ENCODE measurements around the gene LSM3. TPM values are rescaled to one million over a fixed set of nuclear protein-coding genes. Genes with fewer than 3 reads are reported as not detected.

LSM3 gene
- total RNA-seq, 1 experiment from 2014 or later, result 11.9 TPM

GRCh38 chr3:14162178-14162577, 16.4 kb upstream of the LSM3 start:
- ATAC-seq, result no peak
- BruUV-seq (replicated peaks), result no TSS peak
- H3K4me1 ChIP-seq (ENCODE audit: control insufficient read depth, insufficient read depth, low read length), result no peaks in the 10 kb centered on the region
- POLR2A ChIA-PET, result no interaction called here
- H3K9me3 ChIP-seq (ENCODE audit: control insufficient read depth, insufficient read depth, low read depth, low read length), result no peaks in the 10 kb centered on the region; the same call in 1 of the 2 replicates
- no peak for DNase-seq (ENCODE audit: low read depth, low spot score)
- no peak overlapping the region for H3K4me3 ChIP-seq (ENCODE audit: low read depth in 2 of 2, low read length in 2 of 2)
- no peaks in the 10 kb centered on the region for H3K27me3 ChIP-seq (ENCODE audit: control insufficient read depth, insufficient read depth, low read length)
- intact Hi-C loops (cut with micrococcal nuclease; ENCODE audit: unreplicated experiment) (no loop called here), in situ Hi-C loops (cut with HindIII; ENCODE audit: low pct_unique_long_range_greater_than_20kb, low sequenced_read_pairs) (no loop called here)
- peaks cover 6% of the 10 kb centered on the region; the same call in 1 of the 2 replicates for H3K36me3 ChIP-seq (ENCODE audit: control insufficient read depth, insufficient read depth, low read length)
- TF ChIP-seq TCF7L2 (IDR thresholded peaks at IDR 0.05; ENCODE audit: low read depth, low read length) (no peak), POLR2AphosphoS5 (IDR thresholded peaks at IDR 0.05; ENCODE audit: low read depth, low read length) (no peak), SIN3A (IDR thresholded peaks at IDR 0.05; ENCODE audit: borderline replicate concordance, insufficient read depth, low read depth, low read length) (no peak)
- TF ChIP-seq, protein P1, sequence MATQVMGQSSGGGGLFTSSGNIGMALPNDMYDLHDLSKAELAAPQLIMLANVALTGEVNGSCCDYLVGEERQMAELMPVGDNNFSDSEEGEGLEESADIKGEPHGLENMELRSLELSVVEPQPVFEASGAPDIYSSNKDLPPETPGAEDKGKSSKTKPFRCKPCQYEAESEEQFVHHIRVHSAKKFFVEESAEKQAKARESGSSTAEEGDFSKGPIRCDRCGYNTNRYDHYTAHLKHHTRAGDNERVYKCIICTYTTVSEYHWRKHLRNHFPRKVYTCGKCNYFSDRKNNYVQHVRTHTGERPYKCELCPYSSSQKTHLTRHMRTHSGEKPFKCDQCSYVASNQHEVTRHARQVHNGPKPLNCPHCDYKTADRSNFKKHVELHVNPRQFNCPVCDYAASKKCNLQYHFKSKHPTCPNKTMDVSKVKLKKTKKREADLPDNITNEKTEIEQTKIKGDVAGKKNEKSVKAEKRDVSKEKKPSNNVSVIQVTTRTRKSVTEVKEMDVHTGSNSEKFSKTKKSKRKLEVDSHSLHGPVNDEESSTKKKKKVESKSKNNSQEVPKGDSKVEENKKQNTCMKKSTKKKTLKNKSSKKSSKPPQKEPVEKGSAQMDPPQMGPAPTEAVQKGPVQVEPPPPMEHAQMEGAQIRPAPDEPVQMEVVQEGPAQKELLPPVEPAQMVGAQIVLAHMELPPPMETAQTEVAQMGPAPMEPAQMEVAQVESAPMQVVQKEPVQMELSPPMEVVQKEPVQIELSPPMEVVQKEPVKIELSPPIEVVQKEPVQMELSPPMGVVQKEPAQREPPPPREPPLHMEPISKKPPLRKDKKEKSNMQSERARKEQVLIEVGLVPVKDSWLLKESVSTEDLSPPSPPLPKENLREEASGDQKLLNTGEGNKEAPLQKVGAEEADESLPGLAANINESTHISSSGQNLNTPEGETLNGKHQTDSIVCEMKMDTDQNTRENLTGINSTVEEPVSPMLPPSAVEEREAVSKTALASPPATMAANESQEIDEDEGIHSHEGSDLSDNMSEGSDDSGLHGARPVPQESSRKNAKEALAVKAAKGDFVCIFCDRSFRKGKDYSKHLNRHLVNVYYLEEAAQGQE (IDR thresholded peaks at IDR 0.05; ENCODE audit: insufficient read depth in 1 of 2, low read depth in 2 of 2, low read length in 1 of 2), result no peak
- TF ChIP-seq, protein P2, sequence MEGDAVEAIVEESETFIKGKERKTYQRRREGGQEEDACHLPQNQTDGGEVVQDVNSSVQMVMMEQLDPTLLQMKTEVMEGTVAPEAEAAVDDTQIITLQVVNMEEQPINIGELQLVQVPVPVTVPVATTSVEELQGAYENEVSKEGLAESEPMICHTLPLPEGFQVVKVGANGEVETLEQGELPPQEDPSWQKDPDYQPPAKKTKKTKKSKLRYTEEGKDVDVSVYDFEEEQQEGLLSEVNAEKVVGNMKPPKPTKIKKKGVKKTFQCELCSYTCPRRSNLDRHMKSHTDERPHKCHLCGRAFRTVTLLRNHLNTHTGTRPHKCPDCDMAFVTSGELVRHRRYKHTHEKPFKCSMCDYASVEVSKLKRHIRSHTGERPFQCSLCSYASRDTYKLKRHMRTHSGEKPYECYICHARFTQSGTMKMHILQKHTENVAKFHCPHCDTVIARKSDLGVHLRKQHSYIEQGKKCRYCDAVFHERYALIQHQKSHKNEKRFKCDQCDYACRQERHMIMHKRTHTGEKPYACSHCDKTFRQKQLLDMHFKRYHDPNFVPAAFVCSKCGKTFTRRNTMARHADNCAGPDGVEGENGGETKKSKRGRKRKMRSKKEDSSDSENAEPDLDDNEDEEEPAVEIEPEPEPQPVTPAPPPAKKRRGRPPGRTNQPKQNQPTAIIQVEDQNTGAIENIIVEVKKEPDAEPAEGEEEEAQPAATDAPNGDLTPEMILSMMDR (IDR thresholded peaks at IDR 0.05), result no peak
- no peak overlapping the region for H3K27ac ChIP-seq (ENCODE audit: low read length)
- CTCF ChIA-PET, result no interaction called here

DNA sequence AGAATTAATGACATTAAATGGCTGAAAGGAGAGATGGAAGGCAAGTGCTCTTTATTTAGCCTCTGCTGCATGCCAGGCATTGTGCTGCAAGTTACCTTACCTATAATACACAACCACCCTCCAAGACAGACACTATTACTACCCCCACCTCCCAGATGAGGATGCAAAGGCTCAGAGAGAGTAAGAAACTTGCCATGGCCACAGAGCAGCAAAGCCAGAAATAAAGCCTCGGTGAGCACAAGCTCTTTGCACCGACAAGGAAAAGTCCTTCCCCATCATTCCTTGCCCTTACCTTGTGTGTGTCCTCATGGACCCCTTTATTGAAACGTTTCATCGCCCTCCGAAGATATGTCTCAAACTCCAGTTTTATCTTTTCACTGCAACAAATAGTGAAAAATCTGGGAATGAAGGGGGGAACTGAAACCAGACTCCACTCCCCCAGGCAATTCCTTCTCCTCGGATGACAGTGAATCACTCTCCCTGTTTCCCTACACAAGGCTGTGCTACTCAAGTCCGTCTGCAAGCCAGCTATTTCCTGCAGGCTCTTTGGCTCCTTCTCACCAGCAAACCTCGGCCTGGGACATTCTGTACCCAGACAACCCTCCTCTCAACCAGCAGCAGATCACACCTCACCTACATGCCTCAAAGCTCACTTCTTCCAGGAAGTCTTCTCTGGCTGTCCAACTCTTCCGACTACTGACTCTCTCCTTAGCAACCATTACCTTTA, 11.6 kb upstream of the LSM3 start:
- no peak for DNase-seq (ENCODE audit: low read depth, low spot score)
- ChIA-PET CTCF (no interaction called here), POLR2A (no interaction called here)
- H3K4me1 ChIP-seq (ENCODE audit: control insufficient read depth, insufficient read depth, low read length), result no peaks in the 10 kb centered on the region
- H3K36me3 ChIP-seq (ENCODE audit: control insufficient read depth, insufficient read depth, low read length), result peaks cover 13% of the 10 kb centered on the region
- in situ Hi-C loops (cut with HindIII; ENCODE audit: low pct_unique_long_range_greater_than_20kb, low sequenced_read_pairs), result no loop called here
- H3K27me3 ChIP-seq (ENCODE audit: control insufficient read depth, insufficient read depth, low read length), result no peaks in the 10 kb centered on the region
- no TSS peak for BruUV-seq (replicated peaks)
- intact Hi-C loops (cut with micrococcal nuclease; ENCODE audit: unreplicated experiment), result no loop called here
- no peaks in the 10 kb centered on the region; the same call in 1 of the 2 replicates for H3K9me3 ChIP-seq (ENCODE audit: control insufficient read depth, insufficient read depth, low read depth, low read length)
- TF ChIP-seq, protein P1 (IDR thresholded peaks at IDR 0.05; ENCODE audit: insufficient read depth in 1 of 2, low read depth in 2 of 2, low read length in 1 of 2), result no peak
- TF ChIP-seq SIN3A (IDR thresholded peaks at IDR 0.05; ENCODE audit: borderline replicate concordance, insufficient read depth, low read depth, low read length) (no peak), POLR2AphosphoS5 (IDR thresholded peaks at IDR 0.05; ENCODE audit: low read depth, low read length) (no peak), TCF7L2 (IDR thresholded peaks at IDR 0.05; ENCODE audit: low read depth, low read length) (no peak)
- TF ChIP-seq, protein P2 (IDR thresholded peaks at IDR 0.05), result no peak
- H3K4me3 ChIP-seq (ENCODE audit: low read depth in 2 of 2, low read length in 2 of 2), result no peak overlapping the region
- ATAC-seq, result no peak
- no peak overlapping the region for H3K27ac ChIP-seq (ENCODE audit: low read length)
